Fibroblast of lung (primary cell): ENCODE results near the gene GPR143. TPM values are rescaled to one million over a fixed set of nuclear protein-coding genes. Genes with fewer than 3 reads are reported as not detected.

Experiments
- DNase-seq, 2 donors: peaks; one replicate each; pipeline versions ENCODE4 v3.0.0 to v3.0.0-alpha.2; 2010; ENCODE audit warnings: low read depth in 2 of 2
- H2AFZ ChIP-seq: 2 replicates; pipeline ENCODE4 v1.5.1; 2012; ENCODE audit warnings: low read length, control low read depth, inconsistent platforms
- H3K27ac ChIP-seq: 2 replicates; pipeline ENCODE4 v1.5.1; 2011; ENCODE audit warnings: low read length, control low read depth; ENCODE audit not compliant: insufficient read depth
- H3K27me3 ChIP-seq: 2 replicates; pipeline ENCODE4 v1.5.1; 2011; ENCODE audit warnings: mild to moderate bottlenecking, low read length; ENCODE audit not compliant: control insufficient read depth, insufficient read depth
- H3K36me3 ChIP-seq: 2 replicates; pipeline ENCODE4 v1.5.1; 2011; ENCODE audit warnings: low read length; ENCODE audit not compliant: control insufficient read depth, insufficient read depth
- H3K4me1 ChIP-seq: 2 replicates; pipeline ENCODE4 v1.5.1; 2011; ENCODE audit warnings: low read length; ENCODE audit not compliant: control insufficient read depth, insufficient read depth; ENCODE audit errors: extremely low read depth
- H3K4me2 ChIP-seq: 2 replicates; pipeline ENCODE4 v1.5.1; 2011; ENCODE audit warnings: low read length, control low read depth; ENCODE audit not compliant: insufficient read depth; ENCODE audit errors: extremely low read depth
- H3K4me3 ChIP-seq, 4 experiments: fragments of 200-600 bp in 1 of 4; sonication (generic) in 1 of 4; replicated peaks in 1 of 4; 2 replicates each; pipeline ENCODE4 v1.5.1; 2011 to 2016; ENCODE audit warnings: low read length in 4 of 4, low read depth in 3 of 4, mild to moderate bottlenecking in 3 of 4, control low read depth in 2 of 4, inconsistent platforms in 1 of 4, mixed read lengths in 1 of 4; ENCODE audit not compliant: insufficient read depth in 1 of 4; ENCODE audit errors: control extremely low read depth in 1 of 4
- H3K79me2 ChIP-seq: 2 replicates; pipeline ENCODE4 v1.5.1; 2012; ENCODE audit warnings: mild to moderate bottlenecking, low read length, inconsistent platforms; ENCODE audit not compliant: control insufficient read depth, insufficient read depth
- H3K9ac ChIP-seq: 2 replicates; pipeline ENCODE4 v1.5.1; 2011; ENCODE audit warnings: mild to moderate bottlenecking, low read length, control low read depth; ENCODE audit not compliant: insufficient read depth
- H3K9me3 ChIP-seq: 2 replicates; pipeline ENCODE4 v1.5.1; 2012; ENCODE audit warnings: low read depth, low read length; ENCODE audit not compliant: control insufficient read depth, insufficient read depth
- H4K20me1 ChIP-seq: 2 replicates; pipeline ENCODE4 v1.5.1; 2011; ENCODE audit warnings: low read length; ENCODE audit not compliant: control insufficient read depth, insufficient read depth; ENCODE audit errors: extremely low read depth
- CTCF ChIP-seq, 2 donors: IDR thresholded peaks in 1 of 2; conservative IDR thresholded peaks in 1 of 2; 1 replicate in 1 of 2; 2 replicates in 1 of 2; pipeline ENCODE4 v1.5.1; 2011 to 2012; ENCODE audit warnings: low read length in 2 of 2, control low read depth in 1 of 2, inconsistent platforms in 1 of 2, low read depth in 1 of 2, mild to moderate bottlenecking in 1 of 2
- EZH2 ChIP-seq: IDR thresholded peaks from 2 replicates; pipeline ENCODE4 v1.5.1; 2012; ENCODE audit warnings: low read length, control low read depth, mild to moderate bottlenecking; ENCODE audit errors: missing control alignments
- polyA plus RNA-seq, 2 donors: library from polyadenylated mRNA; depleted of rRNA in 1 of 2; stranded (reverse) in 1 of 2; unstranded in 1 of 2; fragments of >200 nt; gene quantifications; 2 replicates each; pipeline ENCODE4 v1.2.1, GENCODE V29; 2011 to 2012; ENCODE audit warnings: missing spikeins in 1 of 2
- total RNA-seq: library from RNA; depleted of rRNA; stranded (reverse); fragments of >200 nt; gene quantifications from 2 replicates; pipeline ENCODE4 v1.2.1, GENCODE V29; 2014

Gene GPR143
- total and polyA plus RNA-seq, 2 donors (not counting 1 experiment from before 2014, with no cell fraction given) = 0.07 TPM; not detected in 1

DNA sequence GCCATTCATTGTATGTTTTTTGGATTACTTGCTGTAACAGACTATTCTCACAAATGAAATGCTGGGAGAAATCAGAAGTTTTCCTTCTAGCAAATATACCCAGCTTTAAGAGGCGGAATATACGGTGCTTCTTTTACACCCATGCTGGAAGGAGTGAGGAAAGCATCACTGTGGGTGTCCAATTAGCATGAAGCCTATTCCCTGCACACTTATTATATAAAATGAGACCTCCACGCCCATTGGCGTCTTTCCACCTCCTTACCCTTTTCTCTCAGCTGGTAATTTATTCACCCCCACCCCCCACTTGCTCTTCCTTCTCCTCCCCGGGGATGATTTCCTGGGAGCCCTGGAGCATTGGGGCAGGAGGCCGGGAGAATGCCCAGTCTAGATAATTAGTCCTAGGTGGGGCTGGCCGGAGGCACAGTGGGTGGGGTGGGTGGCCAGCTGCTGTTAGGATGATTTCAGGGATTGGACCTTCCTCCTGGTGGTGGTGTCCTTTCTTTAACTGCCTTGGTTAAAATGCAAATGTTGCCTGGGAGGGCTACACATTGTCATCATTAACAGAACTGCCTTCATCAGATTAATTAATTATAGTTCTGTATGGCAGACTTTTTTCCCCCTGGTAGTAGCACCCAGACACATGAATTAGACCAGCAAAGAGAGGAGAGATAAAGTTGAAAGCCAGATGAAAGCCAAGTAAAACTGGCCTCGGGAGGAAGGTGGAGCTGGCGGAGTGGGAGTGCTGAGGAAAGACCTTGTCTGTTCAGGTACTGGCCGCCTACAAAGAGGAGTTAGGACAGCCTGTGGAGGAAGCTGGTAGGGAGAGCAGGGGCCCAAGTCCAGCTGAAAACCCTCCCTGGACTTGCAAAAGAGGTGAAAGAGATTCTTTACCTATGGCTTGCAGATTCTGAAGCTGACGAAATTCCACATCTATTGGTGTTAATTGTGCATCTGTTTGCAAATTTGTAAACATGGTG lies 32.0 kb upstream of the GPR143 start:
- H3K79me2 ChIP-seq = no peaks in the 10 kb centered on the region
- no peak overlapping the region for H3K27ac ChIP-seq
- no peak overlapping the region for H3K4me3 ChIP-seq
- no peaks in the 10 kb centered on the region for H3K27me3 ChIP-seq
- H3K36me3 ChIP-seq = no peaks in the 10 kb centered on the region
- no peak for DNase-seq
- H3K9ac ChIP-seq = no peak overlapping the region
- H2AFZ ChIP-seq = no peak overlapping the region
- H3K9me3 ChIP-seq = no peaks in the 10 kb centered on the region
- no peaks in the 10 kb centered on the region for H4K20me1 ChIP-seq
- no peaks in the 10 kb centered on the region for H3K4me1 ChIP-seq
- no peak overlapping the region for H3K4me2 ChIP-seq
- TF ChIP-seq CTCF (conservative IDR thresholded peaks at IDR 0.05 in 1 of 2, IDR thresholded peaks at IDR 0.05 in 1 of 2; ENCODE audit: low read depth in 1 of 2, low read length in 2 of 2) (no peak), EZH2 (no peak)

- Histone ChIP-seq H4K20me1 (no peaks in the 10 kb centered on the region), H3K9me3 (no peaks in the 10 kb centered on the region), H3K4me1 (no peaks in the 10 kb centered on the region), H3K27me3 (no peaks in the 10 kb centered on the region), H2AFZ (no peak overlapping the region), H3K27ac (no peak overlapping the region), H3K4me2 (no peak overlapping the region), H3K9ac (no peak overlapping the region), H3K79me2 (no peaks in the 10 kb centered on the region), H3K36me3 (no peaks in the 10 kb centered on the region), H3K4me3 (no peak overlapping the region)
- no peak for DNase-seq
- TF ChIP-seq CTCF (conservative IDR thresholded peaks at IDR 0.05 in 1 of 2, IDR thresholded peaks at IDR 0.05 in 1 of 2; ENCODE audit: low read depth in 1 of 2, low read length in 2 of 2) (no peak), EZH2 (no peak)
Measured at GRCh38 chrX:9794495-9794894, 28.8 kb upstream of the GPR143 start.

GRCh38 chrX:9790866-9791265 lies 25.2 kb upstream of the GPR143 start:
- H3K9me3 ChIP-seq = no peaks in the 10 kb centered on the region
- H3K27ac ChIP-seq = no peak overlapping the region
- peak in 1 of 2 donors; percentile 25 for DNase-seq
- no peak overlapping the region for H3K4me3 ChIP-seq
- H3K36me3 ChIP-seq = no peaks in the 10 kb centered on the region
- no peaks in the 10 kb centered on the region for H3K4me1 ChIP-seq
- TF ChIP-seq CTCF (conservative IDR thresholded peaks at IDR 0.05 in 1 of 2, IDR thresholded peaks at IDR 0.05 in 1 of 2; ENCODE audit: low read depth in 1 of 2, low read length in 2 of 2) = no peak
- TF ChIP-seq EZH2 = no peak
- H4K20me1 ChIP-seq = no peaks in the 10 kb centered on the region
- H3K4me2 ChIP-seq = no peak overlapping the region
- no peak overlapping the region for H2AFZ ChIP-seq
- no peak overlapping the region for H3K9ac ChIP-seq
- no peaks in the 10 kb centered on the region for H3K27me3 ChIP-seq
- H3K79me2 ChIP-seq = no peaks in the 10 kb centered on the region
